ENCODE measurements around the gene TMC7.
A peak's percentile ranks its signal among the peaks of the same experiment; 100 is the strongest.

TMC7 gene

GRCh38 chr16:19006446-19007315 lies 22.9 kb downstream of the TMC7 start:
- Histone ChIP-seq H3K9me3 (ENCODE audit: control insufficient read depth in 1 of 2, low read length in 2 of 2) (peaks cover 6 to 7% of the 10 kb centered on the region in 2 donors), H3K4me3 (ENCODE audit: low read depth in 1 of 2, low read length in 2 of 2) (no peak overlapping the region), H3K27ac (ENCODE audit: low read length) (no peak overlapping the region), H3K27me3 (ENCODE audit: low read depth, low read length) (no peaks in the 10 kb centered on the region), H3K36me3 (ENCODE audit: control insufficient read depth in 1 of 2, insufficient read depth in 2 of 2, low read length in 2 of 2) (peaks cover 4 to 6% of the 10 kb centered on the region in 2 donors), H3K4me1 (ENCODE audit: control insufficient read depth in 1 of 2, insufficient read depth in 2 of 2, low read length in 2 of 2) (no peaks in the 10 kb centered on the region)

GRCh38 chr16:19008245-19009169 lies 24.8 kb downstream of the TMC7 start:
- Histone ChIP-seq H3K4me3 (ENCODE audit: low read depth in 1 of 2, low read length in 2 of 2) (no peak overlapping the region), H3K27ac (ENCODE audit: low read length) (no peak overlapping the region), H3K9me3 (ENCODE audit: control insufficient read depth in 1 of 2, low read length in 2 of 2) (peaks cover 6 to 7% of the 10 kb centered on the region in 2 donors), H3K4me1 (ENCODE audit: control insufficient read depth in 1 of 2, insufficient read depth in 2 of 2, low read length in 2 of 2) (no peaks in the 10 kb centered on the region), H3K27me3 (ENCODE audit: low read depth, low read length) (no peaks in the 10 kb centered on the region), H3K36me3 (ENCODE audit: control insufficient read depth in 1 of 2, insufficient read depth in 2 of 2, low read length in 2 of 2) (peaks cover 4 to 6% of the 10 kb centered on the region in 2 donors)

- Histone ChIP-seq H3K36me3 (ENCODE audit: control insufficient read depth in 1 of 2, insufficient read depth in 2 of 2, low read length in 2 of 2) (peaks cover 4 to 6% of the 10 kb centered on the region in 2 donors), H3K27me3 (ENCODE audit: low read depth, low read length) (no peaks in the 10 kb centered on the region), H3K4me1 (ENCODE audit: control insufficient read depth in 1 of 2, insufficient read depth in 2 of 2, low read length in 2 of 2) (no peaks in the 10 kb centered on the region), H3K4me3 (ENCODE audit: low read depth in 1 of 2, low read length in 2 of 2) (no peak overlapping the region), H3K27ac (ENCODE audit: low read length) (no peak overlapping the region), H3K9me3 (ENCODE audit: control insufficient read depth in 1 of 2, low read length in 2 of 2) (peaks cover 6 to 7% of the 10 kb centered on the region in 2 donors)
Measured at GRCh38 chr16:19011169-19011731, 27.5 kb downstream of the TMC7 start.

- Histone ChIP-seq H3K4me3 (ENCODE audit: low read depth in 1 of 2, low read length in 2 of 2) (no peak overlapping the region), H3K36me3 (ENCODE audit: control insufficient read depth in 1 of 2, insufficient read depth in 2 of 2, low read length in 2 of 2) (peaks cover 4 to 6% of the 10 kb centered on the region in 2 donors), H3K27ac (ENCODE audit: low read length) (no peak overlapping the region), H3K4me1 (ENCODE audit: control insufficient read depth in 1 of 2, insufficient read depth in 2 of 2, low read length in 2 of 2) (no peaks in the 10 kb centered on the region), H3K9me3 (ENCODE audit: control insufficient read depth in 1 of 2, low read length in 2 of 2) (peaks cover 6 to 7% of the 10 kb centered on the region in 2 donors), H3K27me3 (ENCODE audit: low read depth, low read length) (no peaks in the 10 kb centered on the region)
Measured at GRCh38 chr16:19014461-19014860, 30.7 kb downstream of the TMC7 start.

GRCh38 chr16:19017179-19017578 lies 33.4 kb downstream of the TMC7 start:
- Histone ChIP-seq H3K27ac (ENCODE audit: low read length) (no peak overlapping the region), H3K4me1 (ENCODE audit: control insufficient read depth in 1 of 2, insufficient read depth in 2 of 2, low read length in 2 of 2) (no peaks in the 10 kb centered on the region), H3K9me3 (ENCODE audit: control insufficient read depth in 1 of 2, low read length in 2 of 2) (peaks cover 0 to 5% of the 10 kb centered on the region in 2 donors), H3K36me3 (ENCODE audit: control insufficient read depth in 1 of 2, insufficient read depth in 2 of 2, low read length in 2 of 2) (peaks cover 0 to 8% of the 10 kb centered on the region in 2 donors), H3K4me3 (ENCODE audit: low read depth in 1 of 2, low read length in 2 of 2) (no peak overlapping the region), H3K27me3 (ENCODE audit: low read depth, low read length) (no peaks in the 10 kb centered on the region)

GRCh38 chr16:19020689-19021088 lies 37.0 kb downstream of the TMC7 start:
- H3K27me3 ChIP-seq (ENCODE audit: low read depth, low read length): no peaks in the 10 kb centered on the region

GRCh38 chr16:19021747-19022146 lies 38.0 kb downstream of the TMC7 start:
- peaks cover 0 to 8% of the 10 kb centered on the region in 2 donors for H3K36me3 ChIP-seq (ENCODE audit: control insufficient read depth in 1 of 2, insufficient read depth in 2 of 2, low read length in 2 of 2)
- no peak overlapping the region for H3K4me3 ChIP-seq (ENCODE audit: low read depth in 1 of 2, low read length in 2 of 2)
- H3K9me3 ChIP-seq (ENCODE audit: control insufficient read depth in 1 of 2, low read length in 2 of 2): peaks cover 0 to 5% of the 10 kb centered on the region in 2 donors
- no peak overlapping the region for H3K27ac ChIP-seq (ENCODE audit: low read length)
- H3K4me1 ChIP-seq (ENCODE audit: control insufficient read depth in 1 of 2, insufficient read depth in 2 of 2, low read length in 2 of 2): no peaks in the 10 kb centered on the region
- no peaks in the 10 kb centered on the region for H3K27me3 ChIP-seq (ENCODE audit: low read depth, low read length)

More at GRCh38 chr16:19020689-19021088, 37.0 kb downstream of the TMC7 start:
- Histone ChIP-seq H3K36me3 (ENCODE audit: control insufficient read depth in 1 of 2, insufficient read depth in 2 of 2, low read length in 2 of 2) (peaks cover 0 to 8% of the 10 kb centered on the region in 2 donors), H3K4me3 (ENCODE audit: low read depth in 1 of 2, low read length in 2 of 2) (no peak overlapping the region), H3K27ac (ENCODE audit: low read length) (no peak overlapping the region), H3K9me3 (ENCODE audit: control insufficient read depth in 1 of 2, low read length in 2 of 2) (peaks cover 0 to 5% of the 10 kb centered on the region in 2 donors), H3K4me1 (ENCODE audit: control insufficient read depth in 1 of 2, insufficient read depth in 2 of 2, low read length in 2 of 2) (no peaks in the 10 kb centered on the region)

- no peaks in the 10 kb centered on the region for H3K9me3 ChIP-seq (ENCODE audit: control insufficient read depth in 1 of 2, low read length in 2 of 2)
- H3K27ac ChIP-seq (ENCODE audit: low read length): peak overlapping the region; percentile 26
- no peaks in the 10 kb centered on the region for H3K36me3 ChIP-seq (ENCODE audit: control insufficient read depth in 1 of 2, insufficient read depth in 2 of 2, low read length in 2 of 2)
- H3K4me1 ChIP-seq (ENCODE audit: control insufficient read depth in 1 of 2, insufficient read depth in 2 of 2, low read length in 2 of 2): no peaks in the 10 kb centered on the region
- H3K27me3 ChIP-seq (ENCODE audit: low read depth, low read length): no peaks in the 10 kb centered on the region
- H3K4me3 ChIP-seq (ENCODE audit: low read depth in 1 of 2, low read length in 2 of 2): no peak overlapping the region
Measured at GRCh38 chr16:19027416-19027815, 43.7 kb downstream of the TMC7 start.

GRCh38 chr16:19029980-19030379 lies 46.2 kb downstream of the TMC7 start:
- no peak overlapping the region for H3K27ac ChIP-seq (ENCODE audit: low read length)
- H3K9me3 ChIP-seq (ENCODE audit: control insufficient read depth in 1 of 2, low read length in 2 of 2): peaks cover 0 to 2% of the 10 kb centered on the region in 2 donors
- H3K4me3 ChIP-seq (ENCODE audit: low read depth in 1 of 2, low read length in 2 of 2): no peak overlapping the region
- H3K36me3 ChIP-seq (ENCODE audit: control insufficient read depth in 1 of 2, insufficient read depth in 2 of 2, low read length in 2 of 2): no peaks in the 10 kb centered on the region
- H3K27me3 ChIP-seq (ENCODE audit: low read depth, low read length): no peaks in the 10 kb centered on the region
- no peaks in the 10 kb centered on the region for H3K4me1 ChIP-seq (ENCODE audit: control insufficient read depth in 1 of 2, insufficient read depth in 2 of 2, low read length in 2 of 2)

GRCh38 chr16:19031738-19032137 lies 48.0 kb downstream of the TMC7 start:
- H3K36me3 ChIP-seq (ENCODE audit: control insufficient read depth in 1 of 2, insufficient read depth in 2 of 2, low read length in 2 of 2): no peaks in the 10 kb centered on the region
- H3K27ac ChIP-seq (ENCODE audit: low read length): no peak overlapping the region
- no peaks in the 10 kb centered on the region for H3K27me3 ChIP-seq (ENCODE audit: low read depth, low read length)
- H3K9me3 ChIP-seq (ENCODE audit: control insufficient read depth in 1 of 2, low read length in 2 of 2): peaks cover 0 to 8% of the 10 kb centered on the region in 2 donors
- no peak overlapping the region for H3K4me3 ChIP-seq (ENCODE audit: low read depth in 1 of 2, low read length in 2 of 2)
- no peaks in the 10 kb centered on the region for H3K4me1 ChIP-seq (ENCODE audit: control insufficient read depth in 1 of 2, insufficient read depth in 2 of 2, low read length in 2 of 2)

- Histone ChIP-seq H3K27ac (ENCODE audit: low read length) (no peak overlapping the region), H3K4me1 (ENCODE audit: control insufficient read depth in 1 of 2, insufficient read depth in 2 of 2, low read length in 2 of 2) (no peaks in the 10 kb centered on the region), H3K36me3 (ENCODE audit: control insufficient read depth in 1 of 2, insufficient read depth in 2 of 2, low read length in 2 of 2) (no peaks in the 10 kb centered on the region), H3K4me3 (ENCODE audit: low read depth in 1 of 2, low read length in 2 of 2) (no peak overlapping the region), H3K27me3 (ENCODE audit: low read depth, low read length) (no peaks in the 10 kb centered on the region), H3K9me3 (ENCODE audit: control insufficient read depth in 1 of 2, low read length in 2 of 2) (peaks cover 0 to 8% of the 10 kb centered on the region in 2 donors)
Measured at GRCh38 chr16:19033761-19034160, 50.0 kb downstream of the TMC7 start.
